Measurements from ENCODE around the gene ADK.

DNA sequence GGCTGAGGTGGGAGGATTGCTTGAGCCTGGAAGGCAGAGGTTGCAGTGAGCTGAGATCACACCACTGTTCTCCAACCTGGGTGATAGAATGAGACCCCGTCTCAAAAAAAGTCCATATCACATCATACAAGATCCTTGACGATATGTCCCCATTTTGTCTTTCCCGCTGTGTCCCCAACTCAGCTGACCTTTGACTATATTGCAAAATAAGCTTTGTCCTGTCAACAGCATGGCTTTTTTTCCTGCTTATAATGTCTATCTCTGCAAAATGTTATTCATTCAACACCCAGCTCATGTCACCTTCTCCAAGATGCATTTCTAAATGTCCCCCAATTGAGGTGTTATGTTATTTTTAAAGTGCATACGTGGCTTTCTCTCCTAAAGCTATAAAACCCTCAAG is 539.4 kb downstream of the ADK start:
- TF ChIP-seq, protein P1, sequence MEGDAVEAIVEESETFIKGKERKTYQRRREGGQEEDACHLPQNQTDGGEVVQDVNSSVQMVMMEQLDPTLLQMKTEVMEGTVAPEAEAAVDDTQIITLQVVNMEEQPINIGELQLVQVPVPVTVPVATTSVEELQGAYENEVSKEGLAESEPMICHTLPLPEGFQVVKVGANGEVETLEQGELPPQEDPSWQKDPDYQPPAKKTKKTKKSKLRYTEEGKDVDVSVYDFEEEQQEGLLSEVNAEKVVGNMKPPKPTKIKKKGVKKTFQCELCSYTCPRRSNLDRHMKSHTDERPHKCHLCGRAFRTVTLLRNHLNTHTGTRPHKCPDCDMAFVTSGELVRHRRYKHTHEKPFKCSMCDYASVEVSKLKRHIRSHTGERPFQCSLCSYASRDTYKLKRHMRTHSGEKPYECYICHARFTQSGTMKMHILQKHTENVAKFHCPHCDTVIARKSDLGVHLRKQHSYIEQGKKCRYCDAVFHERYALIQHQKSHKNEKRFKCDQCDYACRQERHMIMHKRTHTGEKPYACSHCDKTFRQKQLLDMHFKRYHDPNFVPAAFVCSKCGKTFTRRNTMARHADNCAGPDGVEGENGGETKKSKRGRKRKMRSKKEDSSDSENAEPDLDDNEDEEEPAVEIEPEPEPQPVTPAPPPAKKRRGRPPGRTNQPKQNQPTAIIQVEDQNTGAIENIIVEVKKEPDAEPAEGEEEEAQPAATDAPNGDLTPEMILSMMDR (IDR thresholded peaks at IDR 0.05 in 8 of 11, conservative IDR thresholded peaks at IDR 0.05 in 3 of 11): no peak
- TF ChIP-seq POLR2A (IDR thresholded peaks at IDR 0.05): no peak
